Cortex of kidney (tissue), 1 donor: Measurements from ENCODE around the gene NOL8.

Experiments
- DNase-seq: peaks from one replicate; lab custom pipeline; 2025; lab: John Stamatoyannopoulos, UW

Gene NOL8

DNA sequence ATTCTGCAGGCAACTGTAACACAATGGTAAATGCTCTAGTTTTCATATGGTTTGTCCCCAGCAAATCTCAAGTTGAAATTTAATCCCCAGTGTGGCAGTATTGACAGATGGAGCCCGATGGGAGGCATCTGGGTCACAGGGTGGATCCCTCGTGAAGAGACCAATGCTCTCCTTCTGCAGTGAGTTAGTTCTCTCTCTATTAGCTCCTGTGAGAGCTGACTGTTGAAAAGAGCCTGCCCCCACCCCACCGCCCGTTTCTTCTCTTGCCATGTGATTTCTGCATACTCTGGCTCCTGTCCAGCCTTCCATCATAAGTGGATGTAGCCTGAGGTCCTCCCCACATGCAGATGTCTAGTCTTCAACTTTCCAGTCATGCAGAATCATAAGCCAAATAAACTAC lies 58.7 kb downstream of the NOL8 start:
- DNase-seq = no peak

DNA sequence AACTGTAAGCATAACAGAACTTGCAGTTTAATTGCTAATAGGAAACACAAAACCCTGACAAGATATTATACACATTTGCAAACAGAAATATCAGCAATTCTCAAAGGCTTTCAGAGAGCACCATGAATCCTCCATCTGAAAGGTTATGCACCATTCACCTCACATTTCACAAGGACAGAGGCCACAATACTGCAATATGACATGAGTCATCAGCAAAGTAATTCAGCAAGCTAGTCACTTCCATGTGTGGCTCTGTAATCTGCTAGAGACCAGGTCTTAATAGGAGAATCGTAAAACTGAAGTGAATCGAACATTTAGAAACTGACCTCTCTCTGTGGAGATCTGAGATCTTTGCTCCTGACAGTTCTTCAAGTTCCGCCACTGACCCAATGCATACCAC lies 60.0 kb downstream of the NOL8 start:
- no peak for DNase-seq

DNA sequence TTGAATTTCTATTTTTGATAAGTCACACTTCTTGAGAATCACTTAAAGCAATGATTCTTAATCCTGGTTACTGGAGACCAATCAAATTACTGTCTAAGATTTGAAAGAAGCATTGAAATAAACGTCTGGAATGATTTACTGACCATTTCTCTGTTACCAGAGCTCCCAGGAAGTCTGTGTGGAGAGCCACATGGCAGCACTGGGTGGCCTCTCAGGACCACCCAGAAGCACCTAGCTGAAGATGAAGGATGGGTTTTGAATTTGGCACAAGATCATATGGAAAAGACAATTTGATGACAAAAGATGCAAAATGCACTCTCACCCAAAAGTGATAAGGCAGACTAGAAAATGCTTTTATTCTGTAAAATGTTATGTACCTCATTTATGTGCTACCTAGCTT lies 62.0 kb downstream of the NOL8 start:
- no peak for DNase-seq

DNA sequence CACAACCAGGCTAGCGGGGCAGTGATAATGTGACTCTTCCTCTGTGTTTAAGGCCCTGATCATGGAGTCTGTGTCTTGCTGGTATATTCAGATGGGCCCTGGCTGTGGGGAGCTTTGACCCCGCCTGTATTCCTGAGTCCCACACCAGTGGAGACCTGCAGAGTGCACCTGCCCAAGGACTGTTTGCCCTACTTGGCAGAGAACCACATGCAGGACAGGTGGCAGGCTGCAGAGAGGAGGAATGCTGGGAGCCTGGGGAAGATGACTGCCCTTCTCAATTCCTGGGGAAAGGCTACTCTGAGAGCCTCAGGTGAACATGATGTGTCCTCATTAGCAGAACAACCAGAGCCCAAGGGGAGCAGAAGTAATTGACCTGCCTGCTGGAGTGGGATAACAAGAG lies 67.8 kb downstream of the NOL8 start:
- no peak for DNase-seq

DNA sequence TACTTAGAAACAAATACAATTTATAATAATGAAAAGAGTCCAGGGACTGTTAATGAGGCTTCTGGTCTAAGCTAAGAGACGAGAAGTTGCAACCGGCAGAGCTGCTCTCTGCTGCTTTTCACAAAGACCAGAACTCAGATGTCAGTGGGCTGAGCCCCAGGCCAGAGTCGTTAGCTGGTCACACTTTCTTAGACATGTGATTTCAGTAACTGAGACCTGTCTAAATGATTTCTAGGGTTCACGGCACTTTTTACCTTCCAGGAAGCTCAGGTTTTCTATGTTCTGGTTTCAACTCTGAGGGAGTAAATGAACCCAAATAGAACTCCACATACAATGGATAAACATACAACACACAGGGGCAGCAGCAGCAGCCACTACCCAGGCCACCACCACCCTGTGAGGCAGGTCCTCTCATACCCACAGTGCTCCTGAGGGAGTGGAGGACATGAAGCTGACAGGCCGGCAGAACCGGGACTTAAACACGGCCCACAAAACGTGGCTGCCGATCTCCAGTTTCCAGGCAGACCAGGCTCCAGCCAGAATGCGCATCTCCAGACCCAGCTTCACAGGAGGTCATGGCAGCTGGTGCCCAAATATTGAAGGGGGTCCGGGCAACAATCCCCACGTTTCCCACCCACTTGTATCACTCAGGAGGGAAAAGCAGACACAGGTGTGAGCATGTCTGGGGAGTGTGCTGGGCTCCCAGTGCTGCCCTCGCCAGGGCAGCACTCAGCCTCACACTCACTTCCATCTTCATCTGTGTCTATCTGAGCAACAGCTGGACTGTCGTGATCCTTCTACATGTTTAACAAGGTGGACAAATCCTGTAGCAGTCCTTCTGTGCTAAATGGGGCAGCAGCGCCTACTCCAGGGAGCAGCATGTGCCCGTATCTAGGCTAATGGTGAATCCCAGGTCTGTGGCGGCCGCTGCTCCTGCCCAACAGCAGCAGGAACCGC lies 70.5 kb downstream of the NOL8 start:
- no peak for DNase-seq

DNA sequence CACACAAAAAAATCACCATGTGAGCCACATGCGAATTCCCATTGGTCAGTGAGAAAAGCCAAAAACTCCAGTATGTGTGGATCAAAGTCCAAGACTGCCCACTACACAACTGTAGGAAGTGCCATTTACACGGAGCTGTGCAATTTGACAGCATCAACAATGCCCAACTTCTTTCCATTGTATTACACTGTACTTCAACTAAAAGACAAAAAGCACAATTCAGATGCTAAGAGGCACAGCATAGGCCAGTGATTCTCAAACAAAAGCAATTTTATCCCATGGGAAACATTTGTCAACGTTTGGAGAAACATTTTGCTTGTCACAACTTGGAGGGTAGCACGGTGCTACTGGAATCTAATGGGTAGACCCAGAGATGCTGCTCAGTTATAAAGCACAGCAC lies 71.5 kb downstream of the NOL8 start:
- no peak for DNase-seq

DNA sequence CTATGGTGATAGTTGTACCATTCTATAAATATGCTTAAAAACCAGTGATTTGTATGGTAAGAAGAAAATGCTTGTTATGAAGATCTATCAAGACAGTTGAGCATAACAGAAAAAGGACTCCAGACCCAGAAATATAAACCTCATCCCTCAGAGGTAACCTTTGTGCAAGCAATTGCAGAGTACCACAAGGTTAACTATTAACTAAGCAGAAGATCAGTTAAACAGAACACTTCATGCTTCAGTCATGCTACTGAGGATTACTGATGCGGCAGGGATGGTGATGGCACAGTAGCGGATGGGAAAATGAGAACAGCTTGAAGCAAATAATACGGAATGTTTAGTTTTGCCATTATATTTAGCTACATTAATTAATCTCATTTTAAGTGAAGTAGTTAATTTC lies 77.2 kb downstream of the NOL8 start:
- no peak for DNase-seq
